ENCODE data around the gene SAMD14.

SAMD14 gene

DNA sequence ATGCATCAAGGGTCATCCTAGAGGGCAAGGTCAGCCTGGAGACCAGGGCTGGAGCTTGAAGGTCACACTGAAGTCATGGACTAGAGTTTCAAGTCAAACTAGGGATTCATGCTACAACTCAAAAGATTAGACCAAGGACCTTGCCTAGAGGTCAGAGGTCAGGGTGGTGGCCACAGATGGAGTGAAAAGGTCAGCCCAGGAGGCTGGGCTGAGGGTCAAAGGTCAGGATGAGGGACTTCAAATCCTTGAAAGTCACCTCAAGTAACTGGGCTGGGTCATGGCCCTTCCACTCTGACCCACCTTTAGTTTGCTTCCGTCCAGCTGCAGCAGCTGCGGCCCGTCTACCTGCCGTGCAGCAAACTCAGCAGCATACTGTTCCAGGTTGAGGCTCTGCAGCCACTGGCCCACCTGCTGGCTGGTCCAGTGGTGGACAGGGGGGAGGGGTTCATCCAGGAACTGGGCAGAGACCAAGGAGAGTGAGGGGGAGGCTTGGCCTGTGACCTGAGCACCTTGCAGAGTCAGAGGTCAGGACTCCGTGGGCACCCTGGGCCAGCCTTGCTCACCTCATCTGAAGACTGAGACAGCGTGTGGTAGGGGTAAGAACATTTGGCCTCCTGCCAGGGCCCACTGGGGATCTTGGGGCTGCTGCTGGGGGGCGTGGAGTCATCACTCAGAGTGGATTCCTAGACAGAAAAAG is 16.2 kb downstream of the SAMD14 start:
- no peak for DNase-seq (ENCODE audit: low spot score)

GRCh38 chr17:50112694-50113093 is 17.3 kb downstream of the SAMD14 start:
- DNase-seq (ENCODE audit: low spot score), result no peak

DNA sequence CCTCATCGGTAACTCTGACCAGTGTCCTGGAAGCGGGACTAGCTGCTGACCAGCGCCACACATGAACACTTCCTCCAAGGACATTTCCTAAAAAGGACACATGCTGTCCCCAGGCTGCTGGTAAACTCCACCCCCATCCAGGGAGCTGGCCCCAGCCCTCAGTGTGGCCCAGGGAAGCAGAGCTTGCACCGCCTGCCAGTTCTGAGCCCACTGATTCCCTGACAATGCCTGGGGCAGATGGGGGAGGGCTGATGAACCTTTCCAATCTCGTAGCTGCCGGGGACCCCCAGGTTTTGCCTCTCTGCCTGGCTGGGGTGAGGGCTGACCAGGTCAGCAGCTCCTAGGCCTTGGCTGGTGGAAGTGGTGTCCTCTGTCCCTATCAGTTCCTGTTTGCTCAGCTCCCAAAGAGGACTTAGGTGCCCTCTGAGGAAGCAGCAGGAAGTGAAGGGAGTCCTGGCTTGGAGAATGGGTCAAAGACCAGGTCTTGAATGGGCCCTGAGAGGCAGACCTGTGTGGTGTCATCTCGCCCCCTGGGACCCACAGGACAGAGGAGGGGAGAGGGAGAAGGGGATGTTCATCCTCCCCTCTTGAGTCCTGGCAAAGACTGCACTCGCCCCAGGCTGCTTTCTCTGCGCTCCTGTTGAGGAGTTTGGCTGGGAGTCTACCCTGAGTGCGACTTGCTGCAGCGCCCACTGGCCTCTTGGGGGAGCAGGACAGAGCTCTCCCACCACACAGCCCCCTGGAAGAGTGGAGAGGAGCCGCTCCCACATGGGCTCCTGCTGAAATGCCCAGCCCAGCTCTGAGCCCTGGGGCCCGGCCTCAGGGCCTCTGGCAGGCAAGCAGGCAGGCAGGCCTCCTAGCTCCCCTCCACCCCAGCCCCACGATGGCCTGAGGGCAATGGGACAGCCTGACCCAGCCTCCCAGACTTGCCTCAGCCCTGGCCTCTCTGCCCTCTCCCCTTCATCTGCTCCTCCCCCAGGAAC is 18.0 kb downstream of the SAMD14 start:
- peak; percentile 49 for DNase-seq (ENCODE audit: low spot score)

DNA sequence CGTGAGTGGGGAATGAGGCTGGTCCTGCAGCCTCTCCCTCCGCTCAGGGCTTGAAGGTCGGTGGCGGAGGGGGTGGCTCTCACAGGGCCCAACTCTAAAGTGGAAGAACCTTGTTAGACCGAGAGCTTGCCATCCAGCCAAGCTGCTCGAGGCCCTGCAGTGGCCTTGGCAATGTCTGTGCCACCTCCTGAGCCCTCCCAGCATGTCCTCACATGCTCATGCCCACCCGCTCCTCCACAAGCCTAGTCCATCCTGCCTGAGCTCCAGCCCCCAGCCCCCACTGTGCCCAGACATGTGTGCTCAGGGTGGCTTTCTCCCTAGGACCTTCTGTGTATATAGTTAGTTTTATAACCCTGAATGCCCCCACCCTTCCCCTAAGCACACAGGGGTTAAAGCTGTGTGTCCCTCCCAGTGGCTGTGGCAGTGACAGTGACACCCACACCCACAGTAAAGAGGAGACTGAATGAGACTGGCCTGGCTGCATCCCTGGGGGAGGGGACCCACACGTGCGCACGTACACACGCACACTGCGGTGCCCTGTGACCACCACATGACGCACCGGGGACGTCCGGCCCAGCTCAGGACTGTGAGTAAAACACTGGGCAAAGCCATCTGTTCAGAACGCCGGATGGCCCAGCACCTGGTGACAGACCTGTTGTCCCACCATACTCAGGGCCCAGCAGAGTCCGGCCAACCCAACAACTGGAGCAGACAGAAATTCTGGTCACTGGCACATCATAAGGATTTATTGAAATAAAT is 19.2 kb downstream of the SAMD14 start:
- no peak for DNase-seq (ENCODE audit: low spot score)

DNA sequence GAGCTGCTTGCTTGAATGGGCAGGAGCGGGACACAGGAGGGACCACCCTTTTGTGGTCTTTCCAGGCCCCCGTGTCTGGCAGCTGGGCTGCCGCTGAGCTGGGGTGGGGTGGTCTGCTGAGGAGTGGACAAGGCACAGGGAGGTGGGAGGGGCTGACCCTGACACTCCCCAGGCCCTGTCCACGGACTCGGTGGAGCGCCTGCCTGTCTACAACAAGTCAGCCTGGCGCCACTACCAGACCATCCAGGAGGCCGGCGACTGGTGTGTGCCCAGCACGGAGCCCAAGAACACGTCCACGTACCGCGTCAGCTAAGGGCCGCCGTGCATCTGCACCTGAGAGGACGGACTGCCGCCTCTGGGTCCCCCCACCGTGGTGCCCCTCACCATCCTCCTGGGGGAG is 20.2 kb downstream of the SAMD14 start:
- DNase-seq (ENCODE audit: low spot score), result no peak

GRCh38 chr17:50109207-50109606 is 20.8 kb downstream of the SAMD14 start:
- no peak for DNase-seq (ENCODE audit: low spot score)

DNA sequence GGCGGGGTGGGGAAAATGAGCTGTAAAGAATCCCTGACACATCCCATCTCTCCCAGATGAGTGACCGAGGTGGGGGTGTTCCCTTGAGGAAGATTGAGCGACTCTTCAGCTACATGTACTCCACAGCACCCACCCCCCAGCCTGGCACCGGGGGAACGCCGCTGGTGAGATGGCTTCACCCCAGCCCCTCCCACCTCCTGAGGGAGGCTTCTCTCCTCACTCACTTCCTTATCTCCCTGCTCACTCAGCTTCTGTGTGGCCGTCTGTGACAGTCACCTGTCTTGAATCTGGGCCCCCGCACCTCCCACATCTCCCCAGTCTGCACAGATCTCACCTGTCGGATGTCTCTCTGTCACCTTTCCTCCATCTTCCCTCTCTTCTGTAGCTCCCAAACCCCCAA is 21.4 kb downstream of the SAMD14 start:
- DNase-seq (ENCODE audit: low spot score), result no peak

DNA sequence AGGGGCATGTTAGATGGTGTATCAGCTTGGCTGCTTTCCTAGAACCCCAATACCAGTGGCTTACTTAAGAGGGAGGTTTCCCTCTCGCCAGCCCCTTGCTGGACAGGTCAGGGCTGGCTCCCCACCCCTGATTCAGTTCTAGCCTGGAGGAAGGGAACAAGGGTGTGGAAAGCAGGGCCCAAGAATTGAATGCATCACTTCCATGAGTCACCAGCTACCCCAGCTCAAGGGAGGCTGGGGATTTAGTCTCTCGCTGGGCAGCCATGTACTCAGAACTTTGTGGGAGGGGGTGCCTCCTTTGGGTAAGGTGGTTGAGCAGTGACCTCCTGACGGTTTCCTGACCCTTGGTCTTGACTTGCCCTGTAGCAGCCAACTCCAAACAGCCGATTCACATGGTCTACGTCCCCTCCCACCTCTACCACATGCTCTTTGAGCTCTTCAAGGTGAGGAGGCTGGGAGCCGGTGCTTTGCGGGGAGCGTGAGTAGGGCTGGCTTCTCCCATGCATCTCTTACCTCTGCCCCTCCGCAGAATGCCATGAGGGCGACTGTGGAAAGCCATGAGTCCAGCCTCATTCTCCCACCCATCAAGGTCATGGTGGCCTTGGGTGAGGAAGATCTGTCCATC is 22.1 kb downstream of the SAMD14 start:
- DNase-seq (ENCODE audit: low spot score), result no peak

DNA sequence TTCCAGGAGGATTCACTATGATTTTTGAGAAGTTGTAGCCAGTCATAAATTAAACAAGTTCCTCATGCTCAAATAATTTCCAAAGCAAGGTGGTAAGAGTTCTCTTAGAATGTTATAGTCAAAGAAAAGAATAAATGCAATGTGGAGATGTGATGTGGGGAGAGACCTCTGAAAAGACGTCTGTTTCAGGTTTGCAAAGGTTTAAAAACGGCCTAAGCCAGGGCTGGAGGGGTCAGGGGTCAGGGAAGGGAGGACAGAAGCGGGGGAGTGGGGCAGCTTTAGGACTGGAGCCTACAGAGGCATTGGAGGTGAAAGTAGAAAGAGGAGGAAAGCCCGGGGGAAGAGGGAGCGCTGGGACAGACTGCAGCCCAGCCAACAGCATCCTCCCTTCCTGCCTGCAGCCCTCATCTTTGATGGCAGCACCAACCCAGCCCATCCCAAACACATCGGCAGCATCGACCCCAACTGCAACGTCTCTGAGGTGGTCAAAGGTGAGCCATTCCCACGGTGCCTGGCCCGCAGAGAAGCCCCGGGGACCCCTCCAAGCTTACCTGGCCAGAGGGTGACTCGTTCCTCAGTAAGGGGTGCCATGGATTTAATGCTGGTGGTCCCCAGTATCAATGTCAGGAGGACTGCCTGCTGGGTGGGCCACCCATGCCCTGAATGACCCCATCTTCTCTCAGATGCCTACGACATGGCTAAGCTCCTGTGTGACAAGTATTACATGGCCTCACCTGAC is 23.4 kb downstream of the SAMD14 start:
- DNase-seq (ENCODE audit: low spot score), result no peak

- DNase-seq (ENCODE audit: low spot score), result no peak
Observed at GRCh38 chr17:50105811-50106210, 24.1 kb downstream of the SAMD14 start.

DNA sequence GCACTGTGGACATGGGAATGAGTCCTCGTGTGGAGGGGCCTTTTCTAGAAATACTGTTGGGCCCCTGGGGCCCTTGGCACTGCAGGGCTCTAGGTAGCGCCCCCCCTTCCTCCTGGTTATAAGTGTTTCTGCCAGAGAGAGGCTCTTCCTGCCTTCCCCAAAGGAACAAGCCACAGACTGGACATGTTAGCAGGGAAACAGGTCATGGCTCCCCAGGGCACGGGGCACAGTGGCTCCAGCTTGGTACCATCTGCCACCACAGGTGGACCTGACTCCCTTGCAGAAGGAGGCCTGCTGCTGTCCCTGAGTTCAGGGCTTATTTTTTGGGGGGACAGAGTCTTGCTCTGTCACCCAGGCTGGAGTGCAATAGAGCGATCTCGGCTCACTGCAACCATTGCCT is 26.0 kb downstream of the SAMD14 start:
- DNase-seq (ENCODE audit: low spot score), result no peak

- DNase-seq (ENCODE audit: low spot score), result no peak
Observed at GRCh38 chr17:50103252-50103651, 26.7 kb downstream of the SAMD14 start.

GRCh38 chr17:50102164-50102991 is 27.6 kb downstream of the SAMD14 start:
- DNase-seq (ENCODE audit: low spot score), result no peak

DNA sequence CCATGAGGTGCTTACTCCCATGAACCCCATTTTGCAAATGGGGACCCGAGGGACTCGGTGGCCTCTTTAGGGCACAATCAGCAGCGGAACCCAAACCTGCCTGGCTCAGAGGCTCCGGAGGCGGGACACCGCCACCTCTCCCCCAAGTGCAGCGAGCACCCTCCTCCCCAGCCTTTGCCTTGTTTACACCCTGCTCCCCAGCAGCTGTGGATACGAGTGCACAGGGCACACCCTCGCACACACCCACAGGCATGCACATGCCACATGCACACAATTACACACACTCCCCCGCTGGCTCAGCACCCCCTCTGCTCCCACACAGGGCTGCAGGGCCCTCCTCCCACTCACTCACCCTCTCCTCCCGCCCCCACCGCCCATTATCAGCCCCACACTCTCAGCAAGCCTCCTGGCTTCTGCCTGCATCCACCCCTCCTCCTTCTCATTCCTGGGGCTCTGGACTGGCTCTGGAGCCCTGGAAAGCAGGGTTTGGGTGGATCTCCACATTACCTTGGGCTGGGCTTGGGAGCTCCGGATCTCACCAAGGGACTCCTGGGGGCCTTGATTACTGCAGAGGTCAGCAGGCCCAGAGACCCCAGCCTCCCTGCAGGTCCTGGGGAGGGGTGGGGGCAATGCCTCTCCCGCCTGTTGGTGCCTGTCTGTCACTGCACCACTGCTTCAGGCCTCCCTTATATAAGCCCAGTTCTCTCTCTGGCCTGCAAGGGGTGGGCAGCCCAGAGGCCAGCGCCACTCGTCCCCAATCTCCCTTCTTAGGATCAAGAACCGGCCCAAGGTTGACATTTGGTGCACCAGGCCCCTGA is 28.4 kb downstream of the SAMD14 start:
- DNase-seq (ENCODE audit: low spot score), result peak; percentile 58

DNA sequence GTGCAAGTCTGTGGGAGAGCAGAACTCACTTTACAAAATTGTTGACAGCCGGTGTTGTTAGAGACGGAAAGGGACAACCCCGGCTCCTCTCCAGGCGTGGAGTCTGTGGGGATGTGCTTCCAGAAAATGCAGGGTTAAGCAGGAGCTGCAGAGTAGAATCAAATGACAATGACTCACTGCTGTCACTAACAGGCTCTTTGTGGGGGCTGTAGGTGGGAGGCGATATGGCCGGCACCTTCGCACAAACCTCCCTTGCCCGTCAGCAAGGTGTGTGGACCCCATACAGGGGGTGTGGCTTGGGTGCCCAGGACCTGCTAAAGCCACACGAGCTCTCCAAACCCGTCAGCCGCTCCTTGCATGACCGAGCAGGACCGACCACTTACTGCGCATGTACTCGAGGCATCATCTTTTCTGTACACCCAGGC is 29.0 kb downstream of the SAMD14 start:
- DNase-seq (ENCODE audit: low spot score), result no peak

DNA sequence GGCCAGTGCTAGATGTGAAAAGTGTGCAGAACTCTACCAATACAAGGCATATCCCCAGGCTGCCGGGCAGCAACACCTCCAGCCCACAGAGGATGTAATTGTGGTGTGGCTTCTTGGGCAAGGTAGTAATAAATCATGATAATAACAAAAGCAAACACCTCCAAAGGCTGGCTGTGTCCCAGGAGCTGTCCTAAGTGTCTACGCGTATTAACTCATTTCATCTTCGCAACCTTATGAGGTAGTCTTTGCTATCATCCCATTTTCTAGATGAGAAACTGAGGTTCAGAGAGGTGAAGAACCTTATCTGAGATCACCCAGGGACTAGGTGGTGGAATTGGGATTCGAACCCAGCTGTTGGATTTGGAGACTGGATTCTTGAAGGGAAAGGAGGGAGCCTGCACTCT is 29.5 kb downstream of the SAMD14 start:
- DNase-seq (ENCODE audit: low spot score), result no peak

DNA sequence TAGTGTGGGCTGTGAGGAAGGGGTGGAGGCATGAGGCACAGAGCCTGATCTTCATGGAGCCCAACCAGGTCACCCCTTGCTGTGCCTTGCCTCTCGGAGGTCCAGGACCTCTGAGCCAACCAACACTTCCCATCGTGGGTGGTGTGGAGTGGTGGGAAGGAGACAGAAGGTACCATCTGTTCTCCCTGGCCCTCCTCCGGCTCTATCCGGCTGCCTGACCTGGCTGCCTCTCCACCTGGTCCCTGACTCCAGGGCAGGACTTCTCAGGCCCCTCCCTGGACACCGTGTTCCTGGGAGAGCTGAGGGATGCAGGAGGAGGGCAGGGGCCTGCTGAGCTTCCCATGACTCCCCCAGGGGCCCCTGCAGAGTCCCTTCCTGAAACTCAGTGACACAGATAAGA is 31.0 kb downstream of the SAMD14 start:
- DNase-seq (ENCODE audit: low spot score), result no peak

GRCh38 chr17:50098583-50098982 is 31.4 kb downstream of the SAMD14 start:
- no peak for DNase-seq (ENCODE audit: low spot score)

- no peak for DNase-seq (ENCODE audit: low spot score)
Observed at GRCh38 chr17:50097926-50098325, 32.0 kb downstream of the SAMD14 start.

All from SK-N-DZ (cell line).